Measurements from ENCODE around the gene CCR2. TPM values are rescaled to one million over a fixed set of nuclear protein-coding genes. Genes with fewer than 3 reads are reported as not detected.
"Not testable (repeated sequence)": the region's sequence is repeated elsewhere in the genome, so short reads cannot be mapped to it uniquely, and the experiment has no call there.

CCR2 gene
- polyA plus RNA-seq, 1 experiment: not detected

DNA sequence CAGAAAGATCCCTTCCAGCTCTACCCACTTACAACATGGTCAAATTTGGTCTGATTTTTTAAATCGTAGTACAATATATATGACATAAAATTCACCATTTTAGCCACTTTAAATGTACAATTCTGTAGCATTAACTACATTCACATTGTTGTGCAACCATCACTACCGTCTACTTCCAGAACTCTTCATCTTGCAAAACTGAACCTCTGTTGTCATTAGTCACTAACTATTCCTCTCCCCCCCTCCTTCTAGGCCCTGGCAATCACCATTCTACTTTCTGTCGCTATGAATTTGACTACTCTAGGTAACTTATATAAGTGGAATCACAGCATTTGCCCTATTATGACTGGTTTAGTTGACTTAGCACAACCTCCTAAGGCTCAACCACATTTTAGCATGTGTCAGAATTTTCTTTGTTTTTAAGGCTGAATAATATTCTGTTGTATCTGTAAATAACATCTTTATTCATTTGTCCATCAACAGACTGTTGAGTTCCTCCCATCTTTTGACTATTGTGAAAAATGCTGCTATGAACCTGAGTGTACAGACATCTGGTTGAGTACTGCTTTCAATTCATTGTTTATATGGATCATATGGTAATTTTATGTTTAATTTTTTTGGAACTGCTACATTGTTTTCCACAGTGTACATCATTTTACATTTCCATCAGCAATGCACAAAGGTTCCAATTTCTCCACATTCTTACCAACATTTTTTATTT, 35.5 kb upstream of the CCR2 start:
- ChIA-PET POLR2A (no interaction called here), CTCF (no interaction called here)
- Histone ChIP-seq H3K4me3 (ENCODE audit: low read depth, low read length) (no peak overlapping the region), H3K36me3 (ENCODE audit: control insufficient read depth, insufficient read depth, low read length) (no peaks in the 10 kb centered on the region), H3K27me3 (ENCODE audit: control insufficient read depth, insufficient read depth, low read length) (0 out of 2 replicates have a peak, but pooled peaks cover 1% of the 10 kb centered on the region)
- no peak for DNase-seq (ENCODE audit: low read depth)
- TF ChIP-seq CTCF (IDR thresholded peaks at IDR 0.05; ENCODE audit: insufficient read depth, low read depth, low read length): no peak

DNA sequence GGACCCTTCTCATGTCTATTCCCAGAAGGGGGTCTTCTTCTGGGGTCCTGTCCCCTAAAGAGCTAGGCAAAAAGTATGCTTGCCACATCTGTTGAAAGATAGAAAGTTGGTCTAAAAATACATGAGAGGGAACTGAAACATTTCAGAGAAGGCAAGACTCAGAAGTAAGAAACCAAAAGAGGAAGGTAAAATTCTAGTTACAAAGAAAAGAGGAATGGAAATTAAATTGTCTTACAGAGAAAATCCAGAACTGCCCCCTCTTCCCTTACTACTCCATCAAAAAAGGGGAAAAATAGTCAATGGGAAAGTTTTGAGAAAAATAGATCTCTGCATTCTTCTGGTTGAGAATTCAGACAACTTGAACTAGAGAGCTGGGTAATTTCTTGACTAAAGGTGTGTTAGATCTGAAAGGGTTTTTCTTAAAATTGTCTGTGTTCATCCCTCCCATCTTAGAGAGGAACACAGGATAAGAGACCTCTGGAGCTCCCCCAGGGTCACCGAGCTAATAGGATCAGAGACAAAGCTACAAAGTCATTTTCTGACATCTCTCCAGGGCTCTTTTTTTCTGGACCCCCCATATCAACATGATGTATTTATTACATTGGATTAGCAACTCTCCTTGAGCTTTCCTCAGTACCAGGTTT, 32.3 kb upstream of the CCR2 start:
- Histone ChIP-seq H3K27me3 (ENCODE audit: control insufficient read depth, insufficient read depth, low read length) (0 out of 2 replicates have a peak, but pooled peaks cover 3% of the 10 kb centered on the region), H3K36me3 (ENCODE audit: control insufficient read depth, insufficient read depth, low read length) (no peaks in the 10 kb centered on the region), H3K4me3 (ENCODE audit: low read depth, low read length) (no peak overlapping the region)
- ChIA-PET POLR2A (no interaction called here), CTCF (interaction anchor here (1.0 kb wide), 1 partner anchor 9 kb away, joined by 3 read pairs; no protein-coding TSS in a partner anchor)
- no peak for DNase-seq (ENCODE audit: low read depth)
- TF ChIP-seq CTCF (IDR thresholded peaks at IDR 0.05; ENCODE audit: insufficient read depth, low read depth, low read length): no peak

GRCh38 chr3:46324036-46324435, 29.9 kb upstream of the CCR2 start:
- POLR2A ChIA-PET: no interaction called here
- no peak for TF ChIP-seq CTCF (IDR thresholded peaks at IDR 0.05; ENCODE audit: insufficient read depth, low read depth, low read length)
- H3K4me3 ChIP-seq (ENCODE audit: low read depth, low read length): no peak overlapping the region
- 0 out of 2 replicates have a peak, but pooled peaks cover 3% of the 10 kb centered on the region for H3K27me3 ChIP-seq (ENCODE audit: control insufficient read depth, insufficient read depth, low read length)
- DNase-seq (ENCODE audit: low read depth): no peak
- CTCF ChIA-PET: no interaction called here
- no peaks in the 10 kb centered on the region for H3K36me3 ChIP-seq (ENCODE audit: control insufficient read depth, insufficient read depth, low read length)

DNA sequence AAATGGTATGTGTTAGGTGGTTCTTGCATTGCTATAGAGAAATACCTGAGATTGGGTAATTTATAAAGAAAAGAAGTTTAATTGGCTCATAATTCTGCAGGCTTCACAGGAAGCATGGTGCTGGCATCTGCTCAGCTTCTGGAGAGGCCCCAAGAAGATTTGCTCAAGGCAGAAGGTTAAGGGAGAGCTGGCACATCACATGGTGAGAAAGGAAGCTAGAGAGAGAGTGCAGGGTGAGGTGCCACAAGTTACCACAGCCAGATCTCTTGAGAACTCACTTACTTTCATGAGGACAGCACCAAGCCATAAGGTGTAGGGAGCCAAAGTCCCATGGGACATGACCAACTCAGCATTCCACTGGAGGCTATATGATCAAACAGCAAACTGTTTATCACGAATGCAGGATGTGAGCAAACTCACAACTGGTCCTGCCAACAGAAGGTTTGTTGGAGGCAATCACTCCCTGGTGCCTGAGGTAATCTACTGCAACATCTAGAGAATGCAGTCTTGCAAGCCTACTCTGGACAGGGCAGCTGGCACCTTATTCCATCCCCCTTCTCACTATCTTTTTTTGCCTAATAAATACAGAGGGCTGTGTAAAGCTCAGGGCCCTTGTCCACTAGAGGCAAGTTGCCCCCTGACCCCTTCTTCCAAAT, 28.1 kb upstream of the CCR2 start:
- no peaks in the 10 kb centered on the region for H3K36me3 ChIP-seq (ENCODE audit: control insufficient read depth, insufficient read depth, low read length)
- DNase-seq (ENCODE audit: low read depth): no peak
- no peak overlapping the region for H3K4me3 ChIP-seq (ENCODE audit: low read depth, low read length)
- ChIA-PET POLR2A (no interaction called here), CTCF (interaction anchor here (0.9 kb wide), 1 partner anchor 100 kb away, joined by 3 read pairs; no protein-coding TSS in a partner anchor)
- H3K27me3 ChIP-seq (ENCODE audit: control insufficient read depth, insufficient read depth, low read length): 0 out of 2 replicates have a peak, but pooled peaks cover 3% of the 10 kb centered on the region
- TF ChIP-seq CTCF (IDR thresholded peaks at IDR 0.05; ENCODE audit: insufficient read depth, low read depth, low read length): no peak

DNA sequence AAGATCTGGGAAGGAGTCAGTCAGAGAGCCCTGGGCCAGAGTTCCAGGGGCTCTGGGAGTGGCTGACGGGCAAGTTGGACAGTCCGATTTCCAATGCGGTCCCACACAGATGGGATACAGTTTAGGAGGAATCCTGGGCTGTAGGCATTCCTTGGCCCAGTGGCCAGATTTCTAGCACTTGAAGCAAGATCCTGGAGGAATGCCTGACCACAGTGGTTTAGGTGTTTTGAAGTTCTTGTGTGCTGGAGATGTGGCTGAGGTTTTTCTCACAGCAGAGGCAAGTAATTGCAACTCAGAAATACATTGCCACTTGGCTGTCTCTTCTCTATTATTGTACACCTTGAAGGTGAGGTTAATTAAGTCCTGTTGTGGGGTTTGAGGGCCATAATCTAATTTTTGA, 23.2 kb upstream of the CCR2 start:
- H3K36me3 ChIP-seq (ENCODE audit: control insufficient read depth, insufficient read depth, low read length); H3K4me3 ChIP-seq (ENCODE audit: low read depth, low read length); DNase-seq (ENCODE audit: low read depth); POLR2A ChIA-PET; H3K27me3 ChIP-seq (ENCODE audit: control insufficient read depth, insufficient read depth, low read length): not testable (repeated sequence)
- CTCF ChIA-PET: interaction anchor here (1.1 kb wide), 1 partner anchor 9 kb away, joined by 3 read pairs; no protein-coding TSS in a partner anchor

Measured in BJ (cell line).